Measurements from ENCODE around the gene HS3ST3B1.

DNA sequence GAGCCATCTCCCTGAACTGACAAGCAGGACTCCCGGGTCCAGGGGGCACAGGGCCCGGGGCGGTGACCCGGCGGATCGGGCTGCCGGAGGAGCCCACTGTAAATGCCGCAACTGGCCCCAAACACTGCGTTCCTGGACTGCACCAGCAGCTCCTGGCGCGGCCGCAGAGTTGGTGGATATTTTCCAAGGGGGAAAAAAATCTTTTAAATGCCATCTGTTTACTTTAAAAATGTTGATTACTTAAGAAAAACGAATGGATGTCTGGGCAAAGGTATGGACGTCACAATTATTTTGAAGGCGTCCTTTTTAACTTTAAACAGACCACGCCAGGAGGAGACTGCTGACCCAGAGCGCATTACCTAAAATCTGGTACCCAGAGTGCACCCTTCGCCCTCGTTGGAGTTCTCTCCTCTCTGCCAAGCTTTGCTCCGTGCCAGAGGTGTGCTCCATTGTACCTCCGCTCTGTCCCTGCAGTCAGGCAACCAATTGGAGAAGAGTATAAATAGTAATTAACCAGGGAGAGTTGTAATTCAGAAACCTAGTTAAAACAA is 3.4 kb downstream of the HS3ST3B1 start:
- TF ChIP-seq, protein P1, sequence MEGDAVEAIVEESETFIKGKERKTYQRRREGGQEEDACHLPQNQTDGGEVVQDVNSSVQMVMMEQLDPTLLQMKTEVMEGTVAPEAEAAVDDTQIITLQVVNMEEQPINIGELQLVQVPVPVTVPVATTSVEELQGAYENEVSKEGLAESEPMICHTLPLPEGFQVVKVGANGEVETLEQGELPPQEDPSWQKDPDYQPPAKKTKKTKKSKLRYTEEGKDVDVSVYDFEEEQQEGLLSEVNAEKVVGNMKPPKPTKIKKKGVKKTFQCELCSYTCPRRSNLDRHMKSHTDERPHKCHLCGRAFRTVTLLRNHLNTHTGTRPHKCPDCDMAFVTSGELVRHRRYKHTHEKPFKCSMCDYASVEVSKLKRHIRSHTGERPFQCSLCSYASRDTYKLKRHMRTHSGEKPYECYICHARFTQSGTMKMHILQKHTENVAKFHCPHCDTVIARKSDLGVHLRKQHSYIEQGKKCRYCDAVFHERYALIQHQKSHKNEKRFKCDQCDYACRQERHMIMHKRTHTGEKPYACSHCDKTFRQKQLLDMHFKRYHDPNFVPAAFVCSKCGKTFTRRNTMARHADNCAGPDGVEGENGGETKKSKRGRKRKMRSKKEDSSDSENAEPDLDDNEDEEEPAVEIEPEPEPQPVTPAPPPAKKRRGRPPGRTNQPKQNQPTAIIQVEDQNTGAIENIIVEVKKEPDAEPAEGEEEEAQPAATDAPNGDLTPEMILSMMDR (IDR thresholded peaks at IDR 0.05 in 4 of 5, conservative IDR thresholded peaks at IDR 0.05 in 1 of 5), result no peak
- no peak for TF ChIP-seq POLR2A (IDR thresholded peaks at IDR 0.05)
